B cell (primary cell): ENCODE measurements around the gene LSP1. TPM values are rescaled to one million over a fixed set of nuclear protein-coding genes. Genes with fewer than 3 reads are reported as not detected.

Experiments
- ATAC-seq: fragments of 200-7000 bp; cut with Tn5 transposase; one replicate; pipeline ENCODE4 v1.10.0; 2021; ENCODE audit warnings: low read depth, mild to moderate bottlenecking, moderate number of reproducible peaks, moderate library complexity
- CTCF ChIA-PET: fragments of 350-600 bp; sonication (Branson Sonifier 250); formaldehyde crosslinking; loops from one replicate; lab custom pipeline; 2021; ENCODE audit warnings: antibody characterized with exemption, inconsistent platforms; lab: Charles Lee
- POLR2A ChIA-PET: fragments of 350-600 bp; sonication (Branson Sonifier 250); formaldehyde crosslinking; loops from one replicate; lab custom pipeline; 2021; ENCODE audit warnings: antibody characterized with exemption; lab: Charles Lee
- DNase-seq: peaks from one replicate; pipeline ENCODE4 v3.0.0; 2013
- H2AFZ ChIP-seq: 2 replicates; pipeline ENCODE4 v1.6.1; 2012; ENCODE audit warnings: mild to moderate bottlenecking, low read depth, low read length; ENCODE audit not compliant: insufficient read depth, poor library complexity, severe bottlenecking
- H3K27ac ChIP-seq, 2 donors: 1 replicate in 1 of 2; 2 replicates in 1 of 2; pipeline ENCODE4 v1.5.1; 2012 to 2013; ENCODE audit warnings: low read length in 2 of 2, mild to moderate bottlenecking in 2 of 2, moderate library complexity in 1 of 2
- H3K27me3 ChIP-seq, 4 experiments: fragments of 200-600 bp in 1 of 4; sonication (generic) in 1 of 4; replicated peaks in 1 of 4; 1 replicate in 2 of 4; 2 replicates in 2 of 4; pipeline versions ENCODE4 v1.6.1 to v1.7.0; 2013 to 2016; ENCODE audit warnings: low read length in 3 of 4, mild to moderate bottlenecking in 2 of 4, mixed read lengths in 1 of 4, moderate library complexity in 1 of 4; ENCODE audit not compliant: insufficient read depth in 4 of 4, control insufficient read depth in 3 of 4; ENCODE audit errors: control extremely low read depth in 1 of 4
- H3K36me3 ChIP-seq, 2 experiments: replicated peaks in 1 of 2; 1 replicate in 1 of 2; 2 replicates in 1 of 2; pipeline versions ENCODE4 v1.6.1 to v1.7.1; 2013; ENCODE audit warnings: low read length in 1 of 2; ENCODE audit not compliant: insufficient read depth in 2 of 2, control insufficient read depth in 1 of 2; ENCODE audit errors: control extremely low read depth in 1 of 2, extremely low read depth in 1 of 2
- H3K4me1 ChIP-seq, 2 donors: fragments of 200-600 bp in 1 of 2; sonication (generic) in 1 of 2; 1 replicate in 1 of 2; 2 replicates in 1 of 2; pipeline versions ENCODE4 v1.5.1 to v1.6.1; 2013 to 2017; ENCODE audit warnings: low read length in 2 of 2; ENCODE audit not compliant: control insufficient read depth in 2 of 2, insufficient read depth in 2 of 2
- H3K4me2 ChIP-seq: replicated peaks from 2 replicates; pipeline ENCODE3; 2012; ENCODE audit warnings: mild to moderate bottlenecking, low read depth, low read length; ENCODE audit not compliant: poor library complexity, severe bottlenecking
- H3K4me3 ChIP-seq, 5 experiments: fragments of 200-600 bp in 1 of 5; sonication (generic) in 1 of 5; 1 replicate in 3 of 5; 2 replicates in 2 of 5; pipeline versions ENCODE4 v1.5.1 to v1.7.0; 2011 to 2016; ENCODE audit warnings: low read length in 4 of 5, mild to moderate bottlenecking in 4 of 5, low read depth in 2 of 5, control low read depth in 1 of 5, moderate library complexity in 1 of 5; ENCODE audit not compliant: insufficient read depth in 1 of 5; ENCODE audit errors: control extremely low read depth in 1 of 5, extremely low read depth in 1 of 5
- H3K79me2 ChIP-seq: fragments of 200-600 bp; sonication (generic); one replicate; pipeline ENCODE4 v1.6.0; 2016; ENCODE audit warnings: low read length; ENCODE audit not compliant: control insufficient read depth, insufficient read depth
- H3K9ac ChIP-seq: fragments of 200-600 bp; sonication (generic); 2 replicates; pipeline ENCODE4 v1.6.1; 2017; ENCODE audit warnings: mild to moderate bottlenecking, low read length, moderate library complexity
- H3K9me3 ChIP-seq, 3 donors: one replicate each; pipeline versions ENCODE4 v1.6.1 to v1.7.1; 2013; ENCODE audit warnings: low read length in 2 of 3; ENCODE audit not compliant: control insufficient read depth in 2 of 3, insufficient read depth in 1 of 3; ENCODE audit errors: control extremely low read depth in 1 of 3
- H4K20me1 ChIP-seq: 2 replicates; pipeline ENCODE4 v1.6.0; 2012; ENCODE audit warnings: mild to moderate bottlenecking, low read length; ENCODE audit not compliant: insufficient read depth, control insufficient read depth, poor library complexity, severe bottlenecking
- H3K27ac Mint-ChIP-seq: one replicate; pipeline ENCODE4 v1.8.0; 2021; ENCODE audit warnings: mixed read lengths
- H3K27me3 Mint-ChIP-seq: one replicate; pipeline ENCODE4 v1.8.0; 2021; ENCODE audit warnings: mixed read lengths
- H3K4me1 Mint-ChIP-seq: one replicate; pipeline ENCODE4 v1.8.0; 2021; ENCODE audit warnings: mixed read lengths
- H3K4me3 Mint-ChIP-seq: one replicate; pipeline ENCODE4 v1.8.0; 2021; ENCODE audit warnings: mixed read lengths
- H3K9me3 Mint-ChIP-seq: one replicate; pipeline ENCODE4 v1.8.0; 2022; ENCODE audit warnings: mixed read lengths; ENCODE audit not compliant: insufficient read depth
- CTCF ChIP-seq: fragments of 200-600 bp; IDR thresholded peaks from one replicate; pipeline ENCODE4 v1.8.0; 2022; ENCODE audit warnings: antibody characterized with exemption, mild to moderate bottlenecking
- EZH2 ChIP-seq: IDR thresholded peaks from 2 replicates; pipeline ENCODE4 v1.6.1; 2012; ENCODE audit warnings: borderline replicate concordance, low read depth, mild to moderate bottlenecking, moderate library complexity, low read length; ENCODE audit not compliant: insufficient read depth, poor library complexity, severe bottlenecking
- WGBS: methylation state at CpG from one replicate; pipeline ENCODE4 v1.1.5; 2013; ENCODE audit warnings: missing lambda C conversion rate; ENCODE audit not compliant: insufficient coverage; 5-methylcytosine and 5-hydroxymethylcytosine counted together
- intact Hi-C: fragments of 100-400 bp; cut with micrococcal nuclease; formaldehyde crosslinking; loops from one replicate; pipeline ENCODE4 v1.10.0; 2022
- polyA minus RNA-seq: library from RNA; depleted of rRNA, polyadenylated mRNA; stranded (reverse); fragments of >200 nt; gene quantifications from 2 replicates; pipeline ENCODE4 v1.2.3, GENCODE V29; 2012
- polyA plus RNA-seq: library from polyadenylated mRNA; depleted of rRNA; stranded (reverse); fragments of >200 nt; gene quantifications from 2 replicates; pipeline ENCODE4 v1.2.3, GENCODE V29; 2012
- total RNA-seq, 2 donors: library from RNA; stranded (reverse); fragments of 120-200 nt in 1 of 2; gene quantifications; 1 replicate in 1 of 2; 2 replicates in 1 of 2; pipeline versions ENCODE4 v1.2.3 to v1.2.4, GENCODE V29; 2013 to 2022

Gene LSP1, protein sequence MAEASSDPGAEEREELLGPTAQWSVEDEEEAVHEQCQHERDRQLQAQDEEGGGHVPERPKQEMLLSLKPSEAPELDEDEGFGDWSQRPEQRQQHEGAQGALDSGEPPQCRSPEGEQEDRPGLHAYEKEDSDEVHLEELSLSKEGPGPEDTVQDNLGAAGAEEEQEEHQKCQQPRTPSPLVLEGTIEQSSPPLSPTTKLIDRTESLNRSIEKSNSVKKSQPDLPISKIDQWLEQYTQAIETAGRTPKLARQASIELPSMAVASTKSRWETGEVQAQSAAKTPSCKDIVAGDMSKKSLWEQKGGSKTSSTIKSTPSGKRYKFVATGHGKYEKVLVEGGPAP
- total RNA-seq (445 and 446 TPM in 2 replicates), polyA plus RNA-seq (184 and 249 TPM in 2 replicates), polyA minus RNA-seq (326 and 524 TPM in 2 replicates)
- total RNA-seq (2013): 375 TPM

GRCh38 chr11:1852877-1853276 lies at the start of gene LSP1:
LSP1 (plus strand) TSS chr11:1853084; CDS start chr11:1853145, 61 bp downstream.
- Mint-ChIP-seq H3K27ac (peak within 1 kb of the TSS; percentile 91), H3K27me3 (no peaks in the 10 kb centered on the region), H3K9me3 (no peaks in the 10 kb centered on the region), H3K4me1 (peaks cover 72% of the 10 kb centered on the region), H3K4me3 (peak within 1 kb of the TSS; percentile 100)
- peak; percentile 95 for DNase-seq
- Histone ChIP-seq H3K4me1 (peaks cover 74 to 90% of the 10 kb centered on the region in 2 donors), H3K27ac (peak within 1 kb of the TSS; percentile 94 to 99), H3K4me2 (peak within 1 kb of the TSS; percentile 94), H3K9me3 (no peaks in the 10 kb centered on the region), H3K79me2 (peaks cover 67% of the 10 kb centered on the region), H3K27me3 (no peaks in the 10 kb centered on the region), H4K20me1 (peaks cover 50% of the 10 kb centered on the region), H3K36me3 (peaks cover 0 to 30% of the 10 kb centered on the region in 2 experiments), H3K9ac (peak within 1 kb of the TSS; percentile 91), H2AFZ (peak within 1 kb of the TSS; percentile 52), H3K4me3 (peak within 1 kb of the TSS; percentile 57 to 97 (median 95))
- TF ChIP-seq CTCF: no peak
- no peak for TF ChIP-seq EZH2
- CTCF ChIA-PET: interaction anchor here (0.9 to 10.2 kb wide), 8 partner anchors 13 to 299 kb away, joined by 3 to 104 read pairs (median 6); partner anchors contain the start of gene TNNI2
- intact Hi-C loops: loop anchor here (1.0 to 5.0 kb wide), 6 partner anchors 13 to 1011 kb away; partner anchors contain the start of genes POLR2L, TNNT3, TSPAN4 and TSSC4
- peak; percentile 60 for ATAC-seq
- WGBS: 1% methylated on average over 15 of the region's 18 CpGs
- POLR2A ChIA-PET: interaction anchor here (0.5 to 4.3 kb wide), 7 partner anchors 12 to 532 kb away, joined by 3 to 18 read pairs (median 6); partner anchors contain the start of genes PRR33 and TNNI2

DNA sequence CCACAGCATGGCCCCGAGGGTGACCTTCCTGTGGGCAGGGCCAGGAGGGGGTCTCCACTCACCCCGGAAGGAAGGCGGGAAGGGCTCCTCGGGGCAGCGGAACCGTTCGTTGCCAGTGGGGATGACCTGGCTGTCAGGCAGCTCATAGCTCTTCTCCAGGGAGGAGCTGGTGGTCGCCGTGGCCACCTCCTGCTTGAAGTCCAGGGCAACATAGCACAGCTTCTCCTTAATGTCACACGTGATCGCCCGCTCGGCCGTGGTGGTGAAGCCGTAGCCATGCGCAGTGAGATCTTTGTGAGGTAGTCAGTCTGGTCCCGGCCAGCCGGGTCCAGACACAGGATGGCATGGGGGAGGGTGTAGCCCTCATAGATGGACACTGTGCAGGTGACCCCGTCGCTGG lies 49.6 kb upstream of the LSP1 start:
- no peak for TF ChIP-seq CTCF
- no peak for TF ChIP-seq EZH2
- DNase-seq: no peak
- Histone ChIP-seq H3K27me3 (peaks cover 0 to 4% (median 0%) of the 10 kb centered on the region in 4 experiments), H2AFZ (no peak overlapping the region), H3K9ac (no peak overlapping the region), H3K36me3 (no peaks in the 10 kb centered on the region), H3K27ac (no peak overlapping the region), H3K4me1 (no peaks in the 10 kb centered on the region), H3K9me3 (peaks cover 0 to 5% (median 0%) of the 10 kb centered on the region in 3 donors), H3K4me2 (no peak overlapping the region), H4K20me1 (no peaks in the 10 kb centered on the region), H3K4me3 (no peak overlapping the region), H3K79me2 (no peaks in the 10 kb centered on the region)
- H3K4me3 Mint-ChIP-seq: no peak overlapping the region
- intact Hi-C loops: no loop called here
- ChIA-PET CTCF (interaction anchor here (2.0 kb wide), 1 partner anchor 109 kb away, joined by 6 read pairs; no protein-coding TSS in a partner anchor), POLR2A (no interaction called here)
- WGBS: 93% methylated on average over 20 of the region's 20 CpGs
- peaks cover 49% of the 10 kb centered on the region for H3K27me3 Mint-ChIP-seq
- no peak overlapping the region for H3K27ac Mint-ChIP-seq
- no peak for ATAC-seq
- H3K9me3 Mint-ChIP-seq: no peaks in the 10 kb centered on the region
- no peaks in the 10 kb centered on the region for H3K4me1 Mint-ChIP-seq
